Measurements from ENCODE around the gene DOCK9.

DOCK9 gene

DNA sequence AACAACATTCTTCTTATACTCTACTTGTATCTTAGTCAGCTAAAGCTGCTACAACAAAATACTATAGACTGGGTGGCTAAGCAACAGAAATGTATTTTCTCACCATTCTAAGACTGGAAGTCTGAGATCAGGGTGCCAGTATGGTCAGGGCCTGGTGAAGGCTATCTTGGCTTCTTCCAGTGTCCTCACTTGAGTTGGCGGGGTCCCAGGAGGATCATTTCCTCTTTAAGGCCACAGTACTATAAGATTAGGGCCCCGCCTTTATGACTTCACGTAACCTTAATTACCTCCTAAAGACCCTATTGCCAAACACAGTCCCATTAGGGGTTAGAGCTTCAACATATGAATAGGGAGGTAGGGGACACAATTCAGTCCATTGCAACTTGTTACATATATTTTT is 30.7 kb upstream of the DOCK9 start:
- Histone ChIP-seq H3K9ac (ENCODE audit: low read length) (no peak overlapping the region), H3K4me1 (ENCODE audit: insufficient read depth, low read length) (peaks cover 31% of the 10 kb centered on the region), H3K27me3 (ENCODE audit: control insufficient read depth in 1 of 2, insufficient read depth in 2 of 2, low read length in 2 of 2) (no peaks in the 10 kb centered on the region), H3K27ac (ENCODE audit: low read depth, low read length) (no peak overlapping the region), H3K4me3 (ENCODE audit: low read depth in 1 of 2, low read length in 2 of 2) (no peak overlapping the region), H3K9me3 (ENCODE audit: low read length) (no peaks in the 10 kb centered on the region), H3K36me3 (ENCODE audit: insufficient read depth, low read length) (no peaks in the 10 kb centered on the region)

DNA sequence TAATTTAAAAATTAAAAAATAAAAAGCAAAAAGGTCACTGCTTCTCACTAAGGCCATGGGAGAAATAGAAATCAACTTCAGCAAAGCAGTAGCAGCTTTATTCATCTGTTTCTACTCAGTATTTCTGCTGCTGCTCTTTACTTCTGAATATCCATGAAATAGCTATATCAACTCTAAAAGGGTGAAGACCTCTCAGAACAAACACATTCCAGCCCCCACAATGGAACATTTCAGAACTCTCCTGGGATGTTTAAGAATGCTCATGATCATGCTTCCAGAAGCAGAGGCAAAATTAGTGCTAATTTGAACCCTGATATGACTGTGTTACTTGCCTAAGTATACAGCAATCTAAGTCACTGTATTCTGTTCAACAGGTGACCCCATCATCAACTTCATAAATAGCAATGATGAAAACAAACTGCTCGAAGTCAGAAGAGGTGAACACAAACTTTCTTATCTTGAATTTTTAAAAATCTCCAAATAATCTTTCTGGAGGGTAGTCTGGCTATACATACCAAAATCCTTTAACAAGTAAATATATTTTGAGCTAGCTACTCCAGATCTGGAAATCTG is 29.6 kb upstream of the DOCK9 start:
- Histone ChIP-seq H3K27ac (ENCODE audit: low read depth, low read length) (no peak overlapping the region), H3K9ac (ENCODE audit: low read length) (no peak overlapping the region), H3K9me3 (ENCODE audit: low read length) (no peaks in the 10 kb centered on the region), H3K27me3 (ENCODE audit: control insufficient read depth in 1 of 2, insufficient read depth in 2 of 2, low read length in 2 of 2) (no peaks in the 10 kb centered on the region), H3K4me3 (ENCODE audit: low read depth in 1 of 2, low read length in 2 of 2) (no peak overlapping the region), H3K36me3 (ENCODE audit: insufficient read depth, low read length) (no peaks in the 10 kb centered on the region), H3K4me1 (ENCODE audit: insufficient read depth, low read length) (peaks cover 38% of the 10 kb centered on the region)

DNA sequence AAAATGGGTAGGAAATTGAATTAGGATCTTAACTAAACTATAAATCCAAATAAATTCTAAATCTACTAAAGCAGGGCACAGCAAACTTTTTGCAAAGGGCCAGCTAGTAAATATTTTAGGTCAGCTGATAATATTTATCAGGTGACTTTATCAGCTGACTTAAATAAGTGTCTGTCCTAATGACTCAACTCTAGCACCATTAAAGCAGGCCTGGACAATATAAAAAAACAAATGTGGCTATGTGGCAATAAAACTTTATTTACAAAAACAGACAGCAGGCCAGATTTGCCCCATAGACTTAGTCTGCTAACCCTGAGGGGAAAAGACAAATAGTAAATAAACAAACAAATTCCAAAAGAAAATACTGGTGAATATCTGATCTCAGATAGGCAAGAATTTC is 27.7 kb upstream of the DOCK9 start:
- peaks cover 51% of the 10 kb centered on the region for H3K4me1 ChIP-seq (ENCODE audit: insufficient read depth, low read length)

DNA sequence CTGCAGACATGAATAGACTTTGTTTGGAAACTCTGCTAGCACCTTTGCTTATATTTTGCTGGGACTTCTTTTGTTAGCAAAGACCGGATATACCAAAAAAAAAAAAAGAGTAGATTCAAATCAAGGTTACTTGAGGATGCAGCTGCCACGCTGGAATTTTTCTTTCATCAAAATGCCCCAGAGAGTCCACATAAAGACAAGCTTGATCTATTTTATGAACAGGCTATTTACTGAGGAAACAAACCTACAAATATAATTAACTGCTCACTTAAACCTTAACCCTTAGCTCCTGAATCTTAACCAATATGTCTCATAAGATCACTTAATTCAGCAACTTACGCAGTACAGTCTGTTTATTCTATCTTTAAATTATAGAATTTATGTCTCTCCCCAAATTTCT is 27.1 kb upstream of the DOCK9 start:
- Histone ChIP-seq H3K9ac (ENCODE audit: low read length) (no peak overlapping the region), H3K27me3 (ENCODE audit: control insufficient read depth in 1 of 2, insufficient read depth in 2 of 2, low read length in 2 of 2) (no peaks in the 10 kb centered on the region), H3K4me1 (ENCODE audit: insufficient read depth, low read length) (peaks cover 52% of the 10 kb centered on the region), H3K9me3 (ENCODE audit: low read length) (no peaks in the 10 kb centered on the region), H3K36me3 (ENCODE audit: insufficient read depth, low read length) (no peaks in the 10 kb centered on the region), H3K4me3 (ENCODE audit: low read depth in 1 of 2, low read length in 2 of 2) (no peak overlapping the region), H3K27ac (ENCODE audit: low read depth, low read length) (no peak overlapping the region)

More for the DNA sequence above, 27.7 kb upstream of the DOCK9 start:
- Histone ChIP-seq H3K36me3 (ENCODE audit: insufficient read depth, low read length) (no peaks in the 10 kb centered on the region), H3K27me3 (ENCODE audit: control insufficient read depth in 1 of 2, insufficient read depth in 2 of 2, low read length in 2 of 2) (no peaks in the 10 kb centered on the region), H3K27ac (ENCODE audit: low read depth, low read length) (no peak overlapping the region), H3K4me3 (ENCODE audit: low read depth in 1 of 2, low read length in 2 of 2) (no peak overlapping the region), H3K9ac (ENCODE audit: low read length) (no peak overlapping the region), H3K9me3 (ENCODE audit: low read length) (no peaks in the 10 kb centered on the region)

DNA sequence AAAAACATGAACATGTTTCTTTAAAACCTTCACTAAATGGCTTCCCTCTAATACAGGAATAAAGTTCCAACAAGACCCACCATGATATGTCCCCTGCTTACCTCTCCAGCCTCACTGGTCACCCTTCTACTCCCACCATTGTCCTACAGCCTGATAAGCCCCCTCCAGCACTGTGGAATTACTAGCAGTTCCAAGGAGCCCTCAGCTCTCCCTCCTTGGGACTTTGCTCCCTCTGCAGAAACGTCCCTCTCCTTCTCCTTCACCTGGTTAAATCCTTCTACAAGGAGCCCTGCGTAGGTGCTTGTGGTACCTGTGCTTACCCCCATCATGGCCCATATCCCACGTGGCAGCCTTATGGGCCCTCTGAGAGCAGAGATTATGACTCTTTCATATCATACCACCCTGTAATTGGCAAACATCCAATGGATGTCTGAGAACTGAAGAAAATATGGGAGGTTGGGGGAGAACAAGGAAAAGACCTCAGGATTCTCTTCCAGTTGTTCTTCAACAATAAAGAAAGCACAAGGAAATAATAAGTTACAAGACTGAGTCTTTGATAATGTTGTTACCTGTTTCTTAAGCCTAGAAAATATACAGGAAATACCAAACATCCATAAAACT is 26.1 kb upstream of the DOCK9 start:
- H3K4me3 ChIP-seq (ENCODE audit: low read depth in 1 of 2, low read length in 2 of 2), result no peak overlapping the region
- H3K9ac ChIP-seq (ENCODE audit: low read length), result no peak overlapping the region
- H3K27ac ChIP-seq (ENCODE audit: low read depth, low read length), result no peak overlapping the region

DNA sequence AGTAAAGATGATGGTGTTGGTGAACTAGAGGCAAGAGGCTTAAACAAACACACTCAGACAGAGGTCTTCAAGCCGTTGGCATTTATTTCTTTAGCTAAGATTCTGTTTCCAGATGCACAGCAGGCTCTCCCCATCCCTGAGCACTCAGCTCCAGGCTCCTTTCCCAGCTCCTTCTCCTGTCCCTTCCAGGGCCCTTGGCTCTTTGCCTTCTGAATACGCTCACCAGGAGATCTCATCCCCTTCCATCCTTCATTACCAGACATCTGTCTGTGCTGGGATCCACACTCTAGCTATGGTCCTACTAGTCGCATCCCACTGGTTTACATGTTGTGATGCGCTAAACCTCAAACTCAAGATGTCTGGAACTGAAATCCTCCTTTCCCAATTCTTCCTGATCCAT is 25.3 kb upstream of the DOCK9 start:
- no peak overlapping the region for H3K9ac ChIP-seq (ENCODE audit: low read length)
- peaks cover 62% of the 10 kb centered on the region for H3K4me1 ChIP-seq (ENCODE audit: insufficient read depth, low read length)
- H3K9me3 ChIP-seq (ENCODE audit: low read length), result no peaks in the 10 kb centered on the region
- no peaks in the 10 kb centered on the region for H3K36me3 ChIP-seq (ENCODE audit: insufficient read depth, low read length)
- H3K27me3 ChIP-seq (ENCODE audit: control insufficient read depth in 1 of 2, insufficient read depth in 2 of 2, low read length in 2 of 2), result no peaks in the 10 kb centered on the region
- no peak overlapping the region for H3K27ac ChIP-seq (ENCODE audit: low read depth, low read length)
- H3K4me3 ChIP-seq (ENCODE audit: low read depth in 1 of 2, low read length in 2 of 2), result no peak overlapping the region

More for the DNA sequence above, 26.1 kb upstream of the DOCK9 start:
- no peaks in the 10 kb centered on the region for H3K9me3 ChIP-seq (ENCODE audit: low read length)
- no peaks in the 10 kb centered on the region for H3K36me3 ChIP-seq (ENCODE audit: insufficient read depth, low read length)
- H3K27me3 ChIP-seq (ENCODE audit: control insufficient read depth in 1 of 2, insufficient read depth in 2 of 2, low read length in 2 of 2), result no peaks in the 10 kb centered on the region
- peaks cover 55% of the 10 kb centered on the region for H3K4me1 ChIP-seq (ENCODE audit: insufficient read depth, low read length)

DNA sequence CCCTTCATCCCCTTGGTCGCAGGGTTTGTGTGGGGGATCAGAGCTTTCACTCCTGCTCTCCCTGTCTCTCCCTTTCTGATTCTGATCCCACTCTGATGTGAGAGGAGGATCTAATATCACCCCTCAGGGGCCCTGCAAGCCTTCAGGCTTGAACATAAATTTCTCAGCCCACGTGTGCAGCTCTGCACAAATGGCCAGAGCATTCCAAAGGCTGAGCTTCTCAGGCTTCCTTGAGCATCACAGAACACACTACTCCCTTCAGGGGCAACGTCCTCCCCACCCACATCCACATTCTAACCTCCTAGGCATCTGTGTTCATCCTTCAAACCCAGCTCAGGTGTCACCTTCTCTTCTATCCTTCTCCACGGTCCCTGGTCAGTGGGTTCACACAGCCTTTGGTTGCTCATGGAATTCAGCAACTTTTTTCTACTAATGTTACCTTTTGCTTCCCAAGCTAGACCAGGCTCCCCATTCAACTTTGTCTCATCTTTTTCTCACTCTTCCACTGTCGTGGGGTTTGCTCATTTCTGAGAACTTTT is 24.4 kb upstream of the DOCK9 start:
- Histone ChIP-seq H3K9me3 (ENCODE audit: low read length) (no peaks in the 10 kb centered on the region), H3K9ac (ENCODE audit: low read length) (no peak overlapping the region), H3K4me1 (ENCODE audit: insufficient read depth, low read length) (peaks cover 67% of the 10 kb centered on the region), H3K27me3 (ENCODE audit: control insufficient read depth in 1 of 2, insufficient read depth in 2 of 2, low read length in 2 of 2) (no peaks in the 10 kb centered on the region), H3K27ac (ENCODE audit: low read depth, low read length) (no peak overlapping the region), H3K4me3 (ENCODE audit: low read depth in 1 of 2, low read length in 2 of 2) (no peak overlapping the region), H3K36me3 (ENCODE audit: insufficient read depth, low read length) (no peaks in the 10 kb centered on the region)

DNA sequence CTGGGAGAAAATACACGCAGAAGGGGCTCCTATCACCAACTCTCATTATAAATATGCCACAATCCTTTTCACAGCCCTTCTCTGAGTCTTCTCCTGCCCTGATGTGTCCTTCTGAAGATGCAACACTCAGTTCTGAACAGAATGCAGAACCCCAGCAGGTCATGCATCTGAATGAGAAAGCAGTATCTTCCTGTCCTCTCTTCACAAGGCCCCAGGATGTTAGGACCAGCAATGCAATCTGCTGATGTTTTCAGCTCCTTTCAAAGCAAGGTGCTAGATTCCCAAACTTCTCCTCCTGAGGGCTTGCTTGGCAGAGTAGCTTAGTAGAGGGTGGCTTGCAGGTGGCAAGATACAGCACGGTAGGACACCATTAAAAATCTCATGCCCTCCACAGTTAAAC is 22.3 kb upstream of the DOCK9 start:
- H3K4me3 ChIP-seq (ENCODE audit: low read depth in 1 of 2, low read length in 2 of 2), result no peak overlapping the region
- H3K36me3 ChIP-seq (ENCODE audit: insufficient read depth, low read length), result no peaks in the 10 kb centered on the region
- H3K9me3 ChIP-seq (ENCODE audit: low read length), result no peaks in the 10 kb centered on the region
- peaks cover 67% of the 10 kb centered on the region for H3K4me1 ChIP-seq (ENCODE audit: insufficient read depth, low read length)
- no peaks in the 10 kb centered on the region for H3K27me3 ChIP-seq (ENCODE audit: control insufficient read depth in 1 of 2, insufficient read depth in 2 of 2, low read length in 2 of 2)
- no peak overlapping the region for H3K9ac ChIP-seq (ENCODE audit: low read length)
- no peak overlapping the region for H3K27ac ChIP-seq (ENCODE audit: low read depth, low read length)

DNA sequence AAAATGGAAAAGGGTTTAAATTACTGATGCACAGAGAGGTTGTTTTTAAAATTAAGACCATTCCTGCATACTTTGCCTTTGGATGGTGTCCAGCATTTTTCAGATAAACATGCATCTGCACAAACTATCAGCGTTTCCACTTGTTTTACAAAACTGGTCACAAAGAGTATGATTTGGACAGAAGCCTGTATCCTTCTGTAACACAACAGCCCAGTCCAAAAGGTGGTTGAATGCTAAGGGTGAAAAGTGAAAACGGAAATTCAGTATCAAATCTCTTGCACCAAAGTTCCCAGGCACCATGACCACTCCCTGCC is 21.7 kb upstream of the DOCK9 start:
- Histone ChIP-seq H3K9me3 (ENCODE audit: low read length) (no peaks in the 10 kb centered on the region), H3K27ac (ENCODE audit: low read depth, low read length) (peak overlapping the region; percentile 24), H3K36me3 (ENCODE audit: insufficient read depth, low read length) (no peaks in the 10 kb centered on the region), H3K9ac (ENCODE audit: low read length) (no peak overlapping the region), H3K27me3 (ENCODE audit: control insufficient read depth in 1 of 2, insufficient read depth in 2 of 2, low read length in 2 of 2) (no peaks in the 10 kb centered on the region), H3K4me3 (ENCODE audit: low read depth in 1 of 2, low read length in 2 of 2) (no peak overlapping the region), H3K4me1 (ENCODE audit: insufficient read depth, low read length) (peaks cover 63% of the 10 kb centered on the region)

DNA sequence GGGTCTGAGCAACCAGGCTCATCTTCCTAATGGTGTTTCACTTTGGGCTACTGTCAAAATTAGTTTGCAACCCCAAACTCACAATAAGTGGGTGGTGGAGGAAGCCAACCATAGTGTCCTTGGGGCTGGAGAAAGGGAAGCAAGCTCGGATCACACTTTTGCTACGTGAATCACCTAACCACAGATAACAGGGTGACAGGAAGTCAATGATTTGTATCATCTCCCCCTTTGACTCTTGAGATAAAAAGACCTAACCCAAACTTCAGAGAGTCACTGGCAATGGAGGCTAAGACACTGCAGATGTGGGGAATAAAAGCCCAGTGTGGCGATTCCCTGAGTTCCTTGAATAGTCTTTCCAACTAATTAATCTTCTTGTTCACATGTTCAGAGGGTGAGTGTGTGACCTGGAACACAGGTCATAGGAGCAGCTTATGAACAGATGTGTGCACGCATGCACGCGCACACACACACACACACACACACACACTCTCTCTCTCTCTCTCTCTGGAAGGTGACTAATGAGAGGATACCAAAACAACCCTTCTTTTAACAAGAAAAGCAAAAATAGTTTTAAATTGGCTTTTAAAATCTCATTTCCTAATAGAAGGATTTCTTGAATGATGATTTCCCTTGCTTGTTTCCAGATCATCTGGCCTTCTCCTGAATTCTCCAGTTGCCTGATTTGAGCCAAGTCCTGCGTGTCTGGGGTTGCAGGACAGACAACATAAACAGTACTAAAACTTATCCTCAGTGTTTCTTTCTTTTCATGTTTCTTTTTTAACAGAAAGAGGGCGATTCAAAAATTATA is 21.2 kb upstream of the DOCK9 start:
- H3K9me3 ChIP-seq (ENCODE audit: low read length), result no peaks in the 10 kb centered on the region
- H3K4me3 ChIP-seq (ENCODE audit: low read depth in 1 of 2, low read length in 2 of 2), result no peak overlapping the region
- H3K9ac ChIP-seq (ENCODE audit: low read length), result no peak overlapping the region
- H3K36me3 ChIP-seq (ENCODE audit: insufficient read depth, low read length), result no peaks in the 10 kb centered on the region
- H3K27ac ChIP-seq (ENCODE audit: low read depth, low read length), result peak overlapping the region; percentile 24
- no peaks in the 10 kb centered on the region for H3K27me3 ChIP-seq (ENCODE audit: control insufficient read depth in 1 of 2, insufficient read depth in 2 of 2, low read length in 2 of 2)
- peaks cover 57% of the 10 kb centered on the region for H3K4me1 ChIP-seq (ENCODE audit: insufficient read depth, low read length)

DNA sequence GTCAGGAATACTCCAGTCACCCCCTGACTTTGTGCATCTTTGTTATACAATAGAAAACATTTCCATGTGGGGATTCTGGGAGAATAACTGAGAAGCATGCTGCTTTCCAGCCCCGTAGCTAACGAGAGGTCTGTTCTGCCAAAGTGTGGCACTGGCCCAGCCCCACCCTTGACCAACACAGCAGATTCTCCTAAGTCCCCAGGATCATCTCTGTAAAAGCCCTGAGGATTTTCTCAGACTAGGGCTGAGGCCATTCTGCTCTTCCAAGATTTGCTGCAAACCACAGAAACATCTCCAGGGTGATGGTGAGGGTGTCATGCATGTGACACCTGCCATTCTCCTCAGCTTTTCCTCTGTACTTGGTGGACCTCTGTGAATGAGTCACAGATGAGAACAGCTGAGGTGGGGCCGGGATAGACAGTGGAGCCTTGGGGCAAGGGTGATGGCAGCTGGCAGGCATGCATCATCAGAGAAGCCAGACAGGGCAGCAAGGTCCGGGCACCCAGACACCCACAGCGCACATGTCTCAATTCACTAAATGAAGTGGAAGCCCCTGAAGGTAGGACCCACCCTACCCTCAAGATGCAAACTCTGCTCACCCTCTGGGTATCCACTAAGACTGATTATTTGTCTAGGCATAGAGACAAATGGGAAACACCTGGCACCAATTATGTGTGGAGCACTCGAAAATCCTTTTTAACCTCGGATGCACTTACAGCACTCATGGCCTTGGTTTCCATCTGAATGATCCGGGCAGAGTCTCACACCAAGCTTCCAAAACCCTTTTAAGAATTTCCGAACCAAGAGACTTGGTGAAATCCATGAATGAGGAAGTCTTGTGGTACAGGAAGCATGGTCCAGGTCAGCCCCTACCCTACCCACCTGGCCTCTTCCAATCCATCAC is 20.1 kb upstream of the DOCK9 start:
- no peaks in the 10 kb centered on the region for H3K27me3 ChIP-seq (ENCODE audit: control insufficient read depth in 1 of 2, insufficient read depth in 2 of 2, low read length in 2 of 2)
- no peaks in the 10 kb centered on the region for H3K36me3 ChIP-seq (ENCODE audit: insufficient read depth, low read length)
- H3K4me3 ChIP-seq (ENCODE audit: low read depth in 1 of 2, low read length in 2 of 2), result no peak overlapping the region
- H3K9ac ChIP-seq (ENCODE audit: low read length), result no peak overlapping the region
- H3K4me1 ChIP-seq (ENCODE audit: insufficient read depth, low read length), result peaks cover 51% of the 10 kb centered on the region
- H3K9me3 ChIP-seq (ENCODE audit: low read length), result no peaks in the 10 kb centered on the region
- H3K27ac ChIP-seq (ENCODE audit: low read depth, low read length), result peak overlapping the region; percentile 24
